Measurements from ENCODE around the gene SPIN1.

SPIN1 gene

GRCh38 chr9:88498880-88499279 lies 110.6 kb downstream of the SPIN1 start:
- DNase-seq (ENCODE audit: low read depth) = no peak

GRCh38 chr9:88501086-88501485 lies 112.8 kb downstream of the SPIN1 start:
- no peak for DNase-seq (ENCODE audit: low read depth)

GRCh38 chr9:88502552-88503034 lies 114.3 kb downstream of the SPIN1 start:
- no peak for DNase-seq (ENCODE audit: low read depth)

GRCh38 chr9:88503081-88503844 lies 115.0 kb downstream of the SPIN1 start:
- DNase-seq (ENCODE audit: low read depth) = no peak

- no peak for DNase-seq (ENCODE audit: low read depth)
Observed at GRCh38 chr9:88503845-88504764, 115.9 kb downstream of the SPIN1 start.

- no peak for DNase-seq (ENCODE audit: low read depth)
Observed at GRCh38 chr9:88508326-88508725, 120.1 kb downstream of the SPIN1 start.

GRCh38 chr9:88511906-88512305 lies 123.7 kb downstream of the SPIN1 start:
- no peak for DNase-seq (ENCODE audit: low read depth)

GRCh38 chr9:88514247-88514646 lies 126.0 kb downstream of the SPIN1 start:
- no peak for DNase-seq (ENCODE audit: low read depth)

GRCh38 chr9:88521308-88521707 lies 133.1 kb downstream of the SPIN1 start:
- no peak for DNase-seq (ENCODE audit: low read depth)

- DNase-seq (ENCODE audit: low read depth) = no peak
Observed at GRCh38 chr9:88522360-88522759, 134.1 kb downstream of the SPIN1 start.

GRCh38 chr9:88523056-88523455 lies 134.8 kb downstream of the SPIN1 start:
- DNase-seq (ENCODE audit: low read depth) = no peak

GRCh38 chr9:88524911-88525310 lies 136.7 kb downstream of the SPIN1 start:
- no peak for DNase-seq (ENCODE audit: low read depth)

GRCh38 chr9:88527618-88528017 lies 139.4 kb downstream of the SPIN1 start:
- DNase-seq (ENCODE audit: low read depth) = no peak
